Gastrocnemius medialis (tissue), 4 donors: Measurements from ENCODE around the gene MRPL11.

Source experiments
- CTCF ChIP-seq, 5 experiments: fragments of 450-650 bp in 3 of 5; fragments of 200-600 bp in 2 of 5; sonication (generic) in 2 of 5; IDR thresholded peaks in 4 of 5; conservative IDR thresholded peaks in 1 of 5; 1 replicate in 4 of 5; 2 replicates in 1 of 5; pipeline ENCODE4 v1.5.1; 2016 to 2019; ENCODE audit warnings: antibody characterized with exemption in 5 of 5, mild to moderate bottlenecking in 3 of 5, moderate library complexity in 3 of 5
- POLR2A ChIP-seq, 2 donors: fragments of 450-650 bp; IDR thresholded peaks; one replicate each; pipeline ENCODE4 v1.6.1; 2017; ENCODE audit warnings: antibody characterized with exemption in 2 of 2, mild to moderate bottlenecking in 2 of 2, moderate library complexity in 2 of 2

DNA sequence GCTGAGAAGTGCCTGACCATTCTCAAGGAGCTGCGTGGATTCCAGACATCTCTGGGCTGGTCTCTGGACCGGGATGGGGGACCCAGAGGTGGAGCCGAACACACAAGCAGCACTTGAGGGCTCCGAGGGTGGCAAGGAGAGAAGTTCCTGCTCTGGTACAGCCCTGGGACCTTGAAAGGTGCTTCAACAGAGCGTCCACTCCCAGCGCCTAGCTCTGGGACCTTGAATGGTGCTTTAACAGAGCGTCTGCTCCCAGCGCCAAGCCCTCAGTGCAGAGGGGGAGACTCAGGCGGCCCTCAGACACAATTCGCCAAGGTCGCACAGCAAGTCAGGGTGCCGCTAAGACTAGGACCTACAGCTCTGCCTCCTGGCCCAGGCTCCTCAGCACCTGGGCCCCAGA is 28.5 kb downstream of the MRPL11 start:
- TF ChIP-seq CTCF (IDR thresholded peaks at IDR 0.05 in 4 of 5, conservative IDR thresholded peaks at IDR 0.05 in 1 of 5) (no peak), POLR2A (IDR thresholded peaks at IDR 0.05) (no peak)
